ENCODE data around the gene GRIK2.

GRIK2 gene

GRCh38 chr6:101650402-101651100, 257.0 kb downstream of the GRIK2 start:
- DNase-seq = no peak

DNA sequence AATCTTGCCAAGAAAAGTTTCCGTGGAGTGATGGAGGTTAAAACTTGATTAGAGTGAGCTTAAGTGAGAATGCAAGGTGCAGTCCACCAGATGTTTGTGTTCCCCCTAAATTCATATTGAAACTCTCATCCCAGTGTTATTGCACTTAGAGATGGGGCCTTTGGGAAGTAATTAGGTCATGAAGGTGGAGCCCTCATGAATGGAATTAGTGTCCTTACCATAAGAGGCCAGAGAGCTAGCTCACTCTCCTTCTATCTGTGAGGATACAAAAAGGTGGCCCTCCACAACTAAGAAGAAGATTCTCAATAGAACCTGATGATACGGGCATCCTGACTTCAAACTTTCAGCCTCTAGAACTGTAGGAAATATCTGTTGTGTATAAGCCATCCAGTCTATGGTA, 258.6 kb downstream of the GRIK2 start:
- no peak for DNase-seq

DNA sequence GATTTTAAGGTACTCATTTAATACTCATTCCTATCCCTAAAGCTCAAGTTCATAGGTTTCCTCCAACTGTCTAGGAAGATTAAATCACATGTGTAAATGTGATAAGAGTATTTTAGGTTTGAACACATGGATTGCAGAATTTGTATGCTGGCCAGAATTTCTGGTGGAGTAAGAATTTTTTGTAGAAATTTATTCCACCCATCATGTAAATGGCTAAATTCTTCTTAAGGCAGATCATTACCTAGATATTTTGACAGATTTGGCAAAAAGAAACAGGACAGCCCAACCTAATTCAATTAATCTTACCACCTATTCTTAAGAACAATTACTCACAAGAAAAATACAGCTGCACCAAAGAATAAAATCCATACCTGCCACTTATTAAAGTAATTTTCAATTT, 261.6 kb downstream of the GRIK2 start:
- no peak for DNase-seq

GRCh38 chr6:101662111-101662897, 268.8 kb downstream of the GRIK2 start:
- no peak for DNase-seq

DNA sequence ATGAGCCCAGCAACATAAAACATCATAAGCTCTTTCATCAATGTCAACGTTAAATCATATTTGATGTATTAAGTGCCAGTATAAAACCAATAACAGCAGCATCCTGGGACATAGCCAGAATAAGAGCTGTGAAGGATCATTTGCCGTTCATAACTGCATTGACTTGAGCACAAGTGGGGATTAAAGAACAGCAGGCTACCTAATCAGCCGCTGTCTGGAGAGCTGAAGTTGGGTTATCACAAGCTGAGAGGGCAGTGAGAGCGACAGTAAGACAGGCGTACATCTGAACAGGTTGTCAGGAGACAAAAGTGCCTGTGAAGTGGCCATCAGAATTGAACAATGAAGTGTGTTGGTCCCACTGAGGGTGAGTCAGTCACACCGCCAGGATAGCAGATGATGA, 269.6 kb downstream of the GRIK2 start:
- DNase-seq = peak; percentile 91

GRCh38 chr6:101666256-101666655, 272.7 kb downstream of the GRIK2 start:
- no peak for DNase-seq

GRCh38 chr6:101668496-101669030, 275.1 kb downstream of the GRIK2 start:
- peak; percentile 34 for DNase-seq

DNA sequence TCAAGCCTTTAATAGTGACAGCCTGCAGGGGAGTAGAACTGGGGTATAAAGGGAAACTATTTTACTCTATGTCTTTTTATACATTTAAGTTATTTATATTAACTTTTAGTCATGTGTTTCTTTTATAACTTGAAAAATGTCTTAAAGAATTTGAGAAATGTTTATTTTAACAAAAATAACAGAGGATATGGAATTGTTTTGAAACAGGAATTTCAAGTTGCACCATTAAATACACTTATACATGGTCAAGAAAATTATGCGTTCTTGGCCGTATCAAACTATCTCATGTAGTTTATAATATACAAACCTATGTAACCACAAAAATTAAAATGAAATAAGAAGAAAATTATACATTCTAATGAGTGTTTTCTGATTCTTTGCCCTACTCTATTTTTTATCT, 282.7 kb downstream of the GRIK2 start:
- no peak for DNase-seq

- DNase-seq = no peak
These were observed 289.4 kb downstream of the GRIK2 start for GRCh38 chr6:101682937-101683336.

GRCh38 chr6:101683884-101684283, 290.4 kb downstream of the GRIK2 start:
- no peak for DNase-seq

- no peak for DNase-seq
These were observed 293.1 kb downstream of the GRIK2 start for GRCh38 chr6:101686653-101687052.

DNA sequence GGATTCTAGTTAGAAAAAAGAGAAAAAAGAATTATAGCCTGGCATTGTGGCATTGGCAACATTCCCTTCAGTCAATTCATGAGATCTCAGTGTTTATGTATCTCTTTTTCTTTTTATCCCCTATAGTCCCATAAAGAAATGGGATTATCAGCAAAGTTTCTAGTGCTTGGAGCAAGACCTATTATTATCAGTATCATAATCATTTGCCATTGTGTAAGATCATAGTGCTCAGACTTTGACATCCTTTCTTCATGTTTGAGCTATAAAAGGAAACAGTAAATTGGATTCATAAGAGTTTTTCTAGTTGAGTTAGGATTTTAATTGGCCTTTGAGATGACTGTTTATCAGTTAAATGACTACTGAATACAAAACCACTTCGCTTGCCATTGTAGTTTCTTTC, 295.6 kb downstream of the GRIK2 start:
- no peak for DNase-seq

DNA sequence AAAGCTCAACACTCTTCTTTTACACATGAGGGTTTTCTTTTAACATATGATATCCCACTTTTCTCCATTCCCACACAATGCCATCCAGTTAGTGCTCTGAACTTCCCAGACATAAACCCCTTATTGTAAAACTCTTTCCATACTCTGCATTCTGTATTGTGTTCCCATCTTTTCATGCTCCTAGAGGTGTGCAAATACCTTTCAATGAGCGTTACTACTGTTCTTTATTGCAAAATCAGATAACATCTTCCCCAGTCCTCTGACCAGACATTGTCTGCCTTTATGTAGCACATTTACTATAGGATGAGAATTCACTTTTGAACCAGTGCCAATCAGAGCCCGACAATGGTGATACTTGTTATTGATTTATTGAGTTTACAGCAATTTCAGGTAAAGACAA, 296.2 kb downstream of the GRIK2 start:
- DNase-seq = no peak

- DNase-seq = no peak
These were observed 307.1 kb downstream of the GRIK2 start for GRCh38 chr6:101700655-101701054.

- no peak for DNase-seq
These were observed 309.8 kb downstream of the GRIK2 start for GRCh38 chr6:101703311-101703710.

DNA sequence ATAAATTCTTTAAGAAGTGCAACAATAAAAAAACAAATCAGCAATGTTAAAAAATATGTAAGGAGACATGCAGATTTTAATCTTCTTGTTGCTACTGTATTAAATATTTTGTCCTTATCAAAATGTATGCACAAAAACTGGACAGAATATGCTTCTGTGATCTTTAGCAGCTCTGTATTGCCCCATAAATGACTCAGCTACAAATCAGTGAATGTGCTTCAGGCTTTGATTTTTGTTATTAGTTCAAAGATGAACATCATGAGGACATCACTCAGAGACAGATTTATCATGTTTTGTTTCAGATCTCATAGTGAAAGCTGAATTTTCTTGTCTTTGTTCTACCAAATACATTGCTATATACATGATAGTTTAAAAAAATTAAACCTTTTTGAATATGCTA, 312.4 kb downstream of the GRIK2 start:
- no peak for DNase-seq

DNA sequence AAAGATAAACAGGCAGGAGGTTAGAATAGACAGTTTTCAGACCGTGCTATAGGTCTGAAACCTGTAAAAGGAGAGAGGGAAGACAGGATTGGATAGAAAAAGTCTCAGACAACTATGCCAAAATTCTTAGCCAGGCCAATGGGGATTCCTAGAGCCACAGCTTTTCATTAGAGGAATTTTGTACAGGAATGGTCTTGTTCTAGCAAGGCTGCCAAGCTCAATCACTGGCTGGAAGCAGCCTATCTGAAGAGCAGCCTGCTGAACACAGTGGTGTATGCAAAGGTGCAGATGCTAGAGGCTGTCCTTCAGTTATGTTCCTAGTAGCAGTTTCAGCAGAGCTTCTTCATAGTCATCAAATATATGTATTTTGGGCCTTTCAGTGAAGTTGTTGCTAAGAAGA, 313.1 kb downstream of the GRIK2 start:
- no peak for DNase-seq

- DNase-seq = no peak
These were observed 318.0 kb downstream of the GRIK2 start for GRCh38 chr6:101711518-101711917.

DNA sequence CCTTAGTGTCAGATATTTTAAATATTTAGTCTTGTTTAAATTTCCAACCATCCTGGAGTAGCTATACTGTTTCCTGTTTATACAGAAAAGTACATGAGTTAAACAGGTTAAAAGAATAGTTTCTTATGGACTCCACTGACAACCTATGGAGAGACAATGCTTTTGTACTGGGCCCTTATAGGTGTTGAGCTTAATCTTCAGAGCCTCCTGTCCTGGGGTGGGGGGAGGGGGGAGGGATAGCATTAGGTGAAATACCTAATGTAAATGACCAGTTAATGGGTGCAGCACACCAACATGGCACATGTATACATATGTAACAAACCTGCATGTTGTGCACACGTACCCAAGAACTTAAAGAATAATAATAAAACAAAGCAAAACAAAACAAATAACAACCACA, 322.9 kb downstream of the GRIK2 start:
- no peak for DNase-seq

- DNase-seq = no peak
These were observed 323.3 kb downstream of the GRIK2 start for GRCh38 chr6:101716810-101717209.

- no peak for DNase-seq
These were observed 326.0 kb downstream of the GRIK2 start for GRCh38 chr6:101719521-101719920.

DNA sequence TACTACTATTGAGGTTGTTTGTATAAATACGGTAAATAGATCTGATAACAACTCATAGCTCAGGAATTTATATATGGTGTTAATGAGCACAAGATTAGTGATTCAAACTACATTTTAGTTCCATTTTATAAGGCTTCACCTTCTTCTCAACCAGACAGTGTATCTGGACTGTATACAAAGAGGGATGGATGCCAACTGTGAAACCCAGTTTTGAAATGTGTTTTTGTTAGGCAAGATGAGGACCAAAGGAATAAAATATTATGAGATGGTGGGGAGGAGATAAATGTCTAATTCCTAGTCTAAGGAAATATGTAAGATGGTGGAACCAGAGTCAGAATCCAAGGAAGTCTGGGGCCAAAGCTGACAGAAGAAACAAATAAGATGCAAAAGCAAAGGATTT, 329.0 kb downstream of the GRIK2 start:
- DNase-seq = no peak

DNA sequence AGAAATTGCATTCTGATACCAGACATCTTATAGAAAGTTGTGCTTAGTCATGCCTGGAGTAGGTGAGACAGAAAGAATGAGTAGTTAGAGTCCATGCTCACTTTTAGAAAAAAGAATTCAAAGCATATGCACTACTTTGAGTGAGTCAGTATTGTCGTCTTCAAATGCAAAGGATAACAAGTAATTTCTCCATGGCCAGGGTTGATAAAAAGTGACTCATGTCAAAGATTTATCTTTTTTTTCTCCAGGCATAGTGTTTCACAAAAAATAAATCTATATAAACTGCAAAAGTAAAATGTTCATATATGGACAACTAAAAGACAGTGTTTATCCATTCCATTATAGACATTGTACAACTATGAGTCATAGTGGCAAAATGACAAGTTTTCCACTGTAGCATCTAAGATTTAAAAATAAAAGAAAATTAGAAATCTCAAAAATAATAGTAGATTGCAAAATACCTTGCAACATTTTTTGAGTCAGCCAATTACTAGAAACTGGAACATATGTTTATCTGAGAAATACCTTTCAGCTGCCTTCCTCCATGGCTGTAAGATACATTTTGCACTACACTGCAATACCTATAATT, 329.6 kb downstream of the GRIK2 start:
- DNase-seq = no peak

- DNase-seq = no peak
These were observed 334.9 kb downstream of the GRIK2 start for GRCh38 chr6:101728388-101728787.

Measured in NCI-H524 treated with DMSO at 0.1 percent for 48 hours (cell line).